Stomach (tissue), 9 donors: ENCODE data around the gene STXBP5. TPM values are rescaled to one million over a fixed set of nuclear protein-coding genes. Genes with fewer than 3 reads are reported as not detected.

ENCODE experiments used
- DNase-seq, 2 donors: peaks; one replicate each; pipeline versions ENCODE4 v3.0.0 to v3.0.0-alpha.2; 2013 to 2019
- H3K27ac ChIP-seq, 5 donors: fragments of 200-600 bp in 4 of 5; sonication (generic) in 4 of 5; one replicate each; pipeline ENCODE4 v1.5.1; 2013 to 2019; ENCODE audit warnings: mild to moderate bottlenecking in 1 of 5, moderate library complexity in 1 of 5
- H3K27me3 ChIP-seq, 3 donors: fragments of 200-600 bp; sonication (generic); one replicate each; pipeline ENCODE4 v1.5.1; 2017 to 2019; ENCODE audit warnings: mixed run types in 1 of 3
- H3K36me3 ChIP-seq, 4 donors: fragments of 200-600 bp; sonication (generic); 1 replicate in 3 of 4; 2 replicates in 1 of 4; pipeline ENCODE4 v1.5.1; 2016 to 2019
- H3K4me1 ChIP-seq, 4 donors: fragments of 200-600 bp; sonication (generic); one replicate each; pipeline ENCODE4 v1.5.1; 2016 to 2019
- H3K4me3 ChIP-seq, 4 donors: fragments of 200-600 bp; sonication (generic) in 3 of 4; one replicate each; pipeline ENCODE4 v1.5.1; 2016 to 2019; ENCODE audit warnings: mild to moderate bottlenecking in 1 of 4
- H3K9me3 ChIP-seq, 4 donors: fragments of 200-600 bp; sonication (generic); one replicate each; pipeline ENCODE4 v1.5.1; 2016 to 2019
- CTCF ChIP-seq, 7 experiments: fragments of 450-650 bp in 4 of 7; fragments of 200-600 bp in 3 of 7; sonication (generic) in 3 of 7; IDR thresholded peaks; one replicate each; pipeline ENCODE4 v1.5.1; 2016 to 2019; ENCODE audit warnings: antibody characterized with exemption in 7 of 7, control low read depth in 2 of 7, mild to moderate bottlenecking in 1 of 7
- EP300 ChIP-seq: sonication (generic); formaldehyde crosslinking; IDR thresholded peaks from one replicate; pipeline ENCODE4 v1.6.1; 2017; ENCODE audit warnings: antibody characterized with exemption
- POLR2A ChIP-seq, 4 donors: fragments of 450-650 bp; IDR thresholded peaks; one replicate each; pipeline ENCODE4 v1.6.1; 2016; ENCODE audit warnings: antibody characterized with exemption in 4 of 4, control low read depth in 2 of 4, mild to moderate bottlenecking in 1 of 4, moderate library complexity in 1 of 4
- POLR2AphosphoS5 ChIP-seq, 3 donors: sonication (generic); formaldehyde crosslinking; IDR thresholded peaks; one replicate each; pipeline ENCODE4 v1.6.1; 2016; ENCODE audit warnings: antibody characterized with exemption in 3 of 3
- WGBS, 5 donors: extraction: QIAGEN DNeasy Blood & Tissue Kit in 3 of 5; methylation state at CpG; one replicate each; pipeline versions ENCODE4 v1.1.5 to v1.1.7; 2013 to 2018; 5-methylcytosine and 5-hydroxymethylcytosine counted together
- intact Hi-C: fragments of 100-400 bp; cut with DNase I; formaldehyde crosslinking; loops from one replicate; pipeline ENCODE4 v1.15.1; 2023; ENCODE audit warnings: low total_unique reads
- polyA plus RNA-seq, 3 donors: library from polyadenylated mRNA; stranded (reverse); fragments of 200-250 nt; gene quantifications; one replicate each; pipeline ENCODE4 v1.2.3, GENCODE V29; 2013
- total RNA-seq, 5 donors: library from RNA; depleted of rRNA; stranded (reverse); fragments of >200 nt; gene quantifications; one replicate each; pipeline versions ENCODE4 v1.1.0 to v1.2.3, GENCODE V29; 2014 to 2016
- donor health status: healthy with polysubstance abuse.
- donor health status: Bipolar disorder and iron deficiency.
- donor health status: healthy.

Gene STXBP5
- total and polyA plus RNA-seq, 8 donors, result 5.9 to 56.2 (median 15.8) TPM

GRCh38 chr6:147207837-147208754 lies 3.9 kb downstream of the STXBP5 start:
- Histone ChIP-seq H3K4me3 (peak overlapping the region in 1 of 4 donors; percentile 14), H3K9me3 (no peaks in the 10 kb centered on the region), H3K4me1 (peaks cover 0 to 57% (median 28%) of the 10 kb centered on the region in 4 donors), H3K27me3 (no peaks in the 10 kb centered on the region), H3K36me3 (no peaks in the 10 kb centered on the region), H3K27ac (peak overlapping the region in 1 of 5 donors; percentile 49)
- 66 to 90% (median 77%) methylated on average over 4 of the region's 4 CpGs for WGBS, 5 donors
- no peak for TF ChIP-seq POLR2A (IDR thresholded peaks at IDR 0.05)
- no peak for TF ChIP-seq EP300
- no peak for TF ChIP-seq CTCF (IDR thresholded peaks at IDR 0.05)
- TF ChIP-seq POLR2AphosphoS5 (IDR thresholded peaks at IDR 0.05), result no peak
- no peak for DNase-seq
- intact Hi-C loops, result no loop called here

GRCh38 chr6:147209762-147210449 lies 5.7 kb downstream of the STXBP5 start:
- TF ChIP-seq POLR2AphosphoS5 (IDR thresholded peaks at IDR 0.05), result no peak
- TF ChIP-seq CTCF (IDR thresholded peaks at IDR 0.05), result no peak
- no peak for TF ChIP-seq EP300
- intact Hi-C loops, result no loop called here

GRCh38 chr6:147211349-147211748 lies 7.1 kb downstream of the STXBP5 start:
- 91 to 97% (median 95%) methylated on average over 2 of the region's 2 CpGs for WGBS, 5 donors
- Histone ChIP-seq H3K4me3 (no peak overlapping the region), H3K27me3 (no peaks in the 10 kb centered on the region), H3K9me3 (no peaks in the 10 kb centered on the region), H3K27ac (no peak overlapping the region), H3K4me1 (peaks cover 0 to 57% (median 17%) of the 10 kb centered on the region in 4 donors), H3K36me3 (no peaks in the 10 kb centered on the region)
- TF ChIP-seq POLR2A (IDR thresholded peaks at IDR 0.05), result no peak
- TF ChIP-seq EP300, result no peak
- no peak for TF ChIP-seq POLR2AphosphoS5 (IDR thresholded peaks at IDR 0.05)
- no peak for TF ChIP-seq CTCF (IDR thresholded peaks at IDR 0.05)
- intact Hi-C loops, result no loop called here
- no peak for DNase-seq

More at GRCh38 chr6:147209762-147210449, 5.7 kb downstream of the STXBP5 start:
- WGBS, 5 donors, result 64 to 84% (median 73%) methylated on average over 2 of the region's 2 CpGs
- Histone ChIP-seq H3K4me3 (no peak overlapping the region), H3K4me1 (peaks cover 0 to 67% (median 29%) of the 10 kb centered on the region in 4 donors), H3K27me3 (no peaks in the 10 kb centered on the region), H3K27ac (no peak overlapping the region), H3K36me3 (no peaks in the 10 kb centered on the region), H3K9me3 (no peaks in the 10 kb centered on the region)
- DNase-seq, result no peak

GRCh38 chr6:147211831-147212230 lies 7.6 kb downstream of the STXBP5 start:
- WGBS, 5 donors, result 91 to 98% (median 96%) methylated on average over 4 of the region's 4 CpGs

More at GRCh38 chr6:147211831-147212230, 7.6 kb downstream of the STXBP5 start:
- TF ChIP-seq POLR2A (IDR thresholded peaks at IDR 0.05) (no peak), POLR2AphosphoS5 (IDR thresholded peaks at IDR 0.05) (no peak), EP300 (no peak), CTCF (IDR thresholded peaks at IDR 0.05) (no peak)
- Histone ChIP-seq H3K27me3 (no peaks in the 10 kb centered on the region), H3K4me1 (peaks cover 0 to 52% (median 15%) of the 10 kb centered on the region in 4 donors), H3K27ac (no peak overlapping the region), H3K36me3 (no peaks in the 10 kb centered on the region), H3K4me3 (no peak overlapping the region), H3K9me3 (no peaks in the 10 kb centered on the region)
- no peak for DNase-seq
- intact Hi-C loops, result no loop called here
